Heart right ventricle (tissue), 16 donors: ENCODE results near the gene ZNF845. TPM values are rescaled to one million over a fixed set of nuclear protein-coding genes. Genes with fewer than 3 reads are reported as not detected.
"Not testable (repeated sequence)": the region's sequence is repeated elsewhere in the genome, so short reads cannot be mapped to it uniquely, and the experiment has no call there.

Experiments used
- ATAC-seq, 8 donors: fragments of 200-7000 bp; cut with Tn5 transposase; one replicate each; pipeline ENCODE4 v1.9.1; 2020; ENCODE audit warnings: mild to moderate bottlenecking in 8 of 8, moderate library complexity in 8 of 8, moderate number of reproducible peaks in 1 of 8
- DNase-seq, 2 donors: peaks; one replicate each; pipeline ENCODE4 v3.0.0-alpha.2; 2020
- H3K27ac ChIP-seq, 10 donors: fragments of 200-600 bp; sonication (generic) in 2 of 10; one replicate each; pipeline versions ENCODE4 v1.5.0 to v1.8.0; 2020 to 2022; ENCODE audit warnings: mild to moderate bottlenecking in 3 of 10
- H3K27me3 ChIP-seq, 7 donors: fragments of 200-600 bp; one replicate each; pipeline ENCODE4 v1.8.0; 2021 to 2022; ENCODE audit warnings: mild to moderate bottlenecking in 2 of 7
- H3K36me3 ChIP-seq, 9 donors: fragments of 200-600 bp; sonication (generic) in 1 of 9; one replicate each; pipeline versions ENCODE4 v1.5.0 to v1.8.0; 2020 to 2022; ENCODE audit warnings: mild to moderate bottlenecking in 2 of 9
- H3K4me1 ChIP-seq, 9 donors: fragments of 200-600 bp; sonication (generic) in 1 of 9; one replicate each; pipeline versions ENCODE4 v1.5.0 to v1.8.0; 2020 to 2022; ENCODE audit warnings: mild to moderate bottlenecking in 4 of 9
- H3K4me3 ChIP-seq, 10 donors: fragments of 200-600 bp; sonication (generic) in 2 of 10; one replicate each; pipeline versions ENCODE4 v1.5.0 to v1.8.0; 2020 to 2022; ENCODE audit warnings: mild to moderate bottlenecking in 7 of 10, moderate library complexity in 2 of 10
- H3K9me3 ChIP-seq, 11 donors: fragments of 200-600 bp in 10 of 11; sonication (generic) in 2 of 11; one replicate each; pipeline versions ENCODE4 v1.5.0 to v1.8.0; 2013 to 2022; ENCODE audit warnings: mild to moderate bottlenecking in 2 of 11, control low read depth in 1 of 11, moderate library complexity in 1 of 11
- WGBS, 2 donors: extraction: QIAGEN DNeasy Blood & Tissue Kit; methylation state at CpG; one replicate each; pipeline ENCODE4 v1.1.7; 2013; ENCODE audit warnings: inconsistent platforms in 1 of 2; 5-methylcytosine and 5-hydroxymethylcytosine counted together
- intact Hi-C, 10 donors: fragments of 100-400 bp; cut with DNase I; formaldehyde crosslinking; loops; one replicate each; pipeline versions ENCODE4 v1.11.1 to v1.14.2; 2022
- polyA plus RNA-seq, 2 donors: library from polyadenylated mRNA; stranded (reverse); fragments of 200-250 nt; gene quantifications; one replicate each; pipeline ENCODE4 v1.2.3, GENCODE V29; 2013
- total RNA-seq, 10 donors: library from RNA; stranded (reverse); fragmentation: NEBNext Ultra II Directional in 3 of 10; extraction: Animal tissue kit (Norgen Biotek cat#: 25700) in 3 of 10; gene quantifications; one replicate each; pipeline versions ENCODE4 v1.2.1 to v1.2.4, GENCODE V29; 2021 to 2023
- TF ChIP-seq, protein P1 (sequence below), 9 donors: fragments of 200-600 bp; sonication (generic) in 2 of 9; IDR thresholded peaks; one replicate each; pipeline versions ENCODE4 v1.5.0 to v1.8.0; 2021 to 2022; ENCODE audit warnings: antibody characterized with exemption in 9 of 9, mild to moderate bottlenecking in 5 of 9, moderate library complexity in 1 of 9
- donor health status: Arrhythmogenic right ventricular cardiomyopathy.
- donor health status: ischemic (EF 13 %, LVEDD 7.1; RV severe dilation, severe dysfunction).
- donor health status: healthy with polysubstance abuse.
- donor health status: DM: no; HTN: yes; CAD: no.
- donor health status: DM: no; HTN: no; CAD: no.
- donor health status: ischemic (EF 25% LVEDD 6.9; RV normal size, moderate dysfunction).
- donor health status: ischemic (EF 25% LVEDD 5.7; RV mildly dilated, moderate dysfunction).
- donor health status: healthy.
- donor health status: DM: yes; HTN: yes; CAD: no.
- donor health status: Ischemic cardiomyopathy.
- donor health status: ischemic (EF 35%, LVEDD 5.7; RV mildly dilated, moderate dysfunction).
- donor health status: nonischemic (EF 11% LVEDD 7.7; RV severe dilation, severe dysfunction).
- donor health status: DM: yes; HTN: yes; CAD: no.
- donor health status: PGD.
- donor health status: ischemic (EF 29% LVEDD 5.4; RV normal size, mild dysfunction).
- donor health status: nonischemic (EF 23%, LVEDD 6.1; RV moderate dilation, normal function).

Gene ZNF845
- total and polyA plus RNA-seq, 12 donors, result 1.3 to 4.9 (median 3.6) TPM

DNA sequence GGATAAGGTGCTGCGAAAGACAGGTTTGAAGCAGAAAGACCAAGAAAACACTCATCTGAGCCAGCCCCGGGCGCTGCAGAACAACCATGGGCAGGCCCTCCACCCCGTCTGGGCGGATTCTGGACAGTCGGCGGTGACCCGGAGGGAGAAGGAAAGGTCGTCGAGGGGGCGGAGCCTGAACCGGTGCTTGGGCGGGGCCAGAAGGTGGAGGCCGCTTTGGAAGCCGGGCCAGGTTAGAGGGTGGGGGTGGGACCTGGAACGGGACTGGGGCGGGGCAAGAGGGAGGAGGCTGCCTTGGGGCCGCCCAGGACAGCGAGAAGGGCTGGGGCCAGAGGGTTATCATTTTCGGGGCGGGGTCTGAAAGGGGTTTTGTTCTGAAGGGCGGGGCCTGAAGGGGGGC lies 56.4 kb downstream of the ZNF845 start:
- H3K9me3 ChIP-seq, result peaks cover 0 to 56% (median 0%) of the 10 kb centered on the region in 11 donors
- no peak overlapping the region for H3K4me3 ChIP-seq
- TF ChIP-seq, protein P1, sequence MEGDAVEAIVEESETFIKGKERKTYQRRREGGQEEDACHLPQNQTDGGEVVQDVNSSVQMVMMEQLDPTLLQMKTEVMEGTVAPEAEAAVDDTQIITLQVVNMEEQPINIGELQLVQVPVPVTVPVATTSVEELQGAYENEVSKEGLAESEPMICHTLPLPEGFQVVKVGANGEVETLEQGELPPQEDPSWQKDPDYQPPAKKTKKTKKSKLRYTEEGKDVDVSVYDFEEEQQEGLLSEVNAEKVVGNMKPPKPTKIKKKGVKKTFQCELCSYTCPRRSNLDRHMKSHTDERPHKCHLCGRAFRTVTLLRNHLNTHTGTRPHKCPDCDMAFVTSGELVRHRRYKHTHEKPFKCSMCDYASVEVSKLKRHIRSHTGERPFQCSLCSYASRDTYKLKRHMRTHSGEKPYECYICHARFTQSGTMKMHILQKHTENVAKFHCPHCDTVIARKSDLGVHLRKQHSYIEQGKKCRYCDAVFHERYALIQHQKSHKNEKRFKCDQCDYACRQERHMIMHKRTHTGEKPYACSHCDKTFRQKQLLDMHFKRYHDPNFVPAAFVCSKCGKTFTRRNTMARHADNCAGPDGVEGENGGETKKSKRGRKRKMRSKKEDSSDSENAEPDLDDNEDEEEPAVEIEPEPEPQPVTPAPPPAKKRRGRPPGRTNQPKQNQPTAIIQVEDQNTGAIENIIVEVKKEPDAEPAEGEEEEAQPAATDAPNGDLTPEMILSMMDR (IDR thresholded peaks at IDR 0.05), result no peak
- peaks cover 0 to 8% (median 0%) of the 10 kb centered on the region in 7 donors for H3K27me3 ChIP-seq
- intact Hi-C loops, result loop anchor here in 3 of 10 donors (10.0 kb wide), 1 partner anchor 195 kb away; the partner anchor contains the start of gene ZNF665 (in 3 of the 3)
- WGBS, 2 donors, result 29% methylated on average over 22 of the region's 22 CpGs
- H3K36me3 ChIP-seq, result peaks cover 0 to 13% (median 0%) of the 10 kb centered on the region in 9 donors
- DNase-seq (no peak), ATAC-seq (no peak)
- peaks cover 0 to 10% (median 8%) of the 10 kb centered on the region in 9 donors for H3K4me1 ChIP-seq
- no peak overlapping the region for H3K27ac ChIP-seq

DNA sequence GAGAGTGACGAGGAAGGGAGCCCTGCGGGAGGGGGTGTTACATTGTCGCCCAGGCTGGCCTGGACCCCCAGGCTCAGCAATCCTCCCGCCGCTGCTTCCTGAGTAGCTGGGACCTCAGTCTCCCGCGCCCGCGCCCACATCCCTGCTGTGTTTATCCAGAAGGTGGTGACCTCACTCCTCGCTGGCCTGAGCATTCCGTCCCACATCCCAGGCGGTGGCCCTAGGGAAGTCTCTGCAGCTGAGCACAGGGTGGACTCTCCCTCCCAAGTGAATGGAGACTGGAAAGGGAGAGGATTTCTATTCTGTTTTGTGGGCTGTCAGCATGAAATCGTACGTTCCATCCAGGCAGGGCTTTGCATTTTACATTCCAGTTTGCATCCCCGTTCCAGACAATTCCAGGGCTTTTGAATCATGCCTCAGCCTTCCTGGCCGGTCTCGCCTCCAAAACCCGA lies 61.0 kb downstream of the ZNF845 start:
- Histone ChIP-seq H3K27me3 (peaks cover 0 to 7% (median 0%) of the 10 kb centered on the region in 7 donors), H3K9me3 (peaks cover 0 to 12% (median 0%) of the 10 kb centered on the region in 11 donors), H3K36me3 (peaks cover 0 to 18% (median 0%) of the 10 kb centered on the region in 9 donors), H3K4me3 (peak overlapping the region; percentile 65 to 94 (median 79)), H3K4me1 (peaks cover 0 to 25% (median 22%) of the 10 kb centered on the region in 9 donors), H3K27ac (peak overlapping the region; percentile 11 to 88 (median 76))
- peak; percentile 49 to 61 for DNase-seq
- TF ChIP-seq, protein P1 (IDR thresholded peaks at IDR 0.05), result no peak
- WGBS, 2 donors, result 0 to 2% methylated on average over 18 of the region's 18 CpGs
- ATAC-seq, result peak; percentile 56 to 85 (median 76)
- intact Hi-C loops, result loop anchor here in 4 of 10 donors (2.0 to 10.0 kb wide), 2 partner anchors 62 to 200 kb away; partner anchors contain the start of genes ZNF665 (in 3 of the 4) and ZNF845 (in 1 of the 4)

DNA sequence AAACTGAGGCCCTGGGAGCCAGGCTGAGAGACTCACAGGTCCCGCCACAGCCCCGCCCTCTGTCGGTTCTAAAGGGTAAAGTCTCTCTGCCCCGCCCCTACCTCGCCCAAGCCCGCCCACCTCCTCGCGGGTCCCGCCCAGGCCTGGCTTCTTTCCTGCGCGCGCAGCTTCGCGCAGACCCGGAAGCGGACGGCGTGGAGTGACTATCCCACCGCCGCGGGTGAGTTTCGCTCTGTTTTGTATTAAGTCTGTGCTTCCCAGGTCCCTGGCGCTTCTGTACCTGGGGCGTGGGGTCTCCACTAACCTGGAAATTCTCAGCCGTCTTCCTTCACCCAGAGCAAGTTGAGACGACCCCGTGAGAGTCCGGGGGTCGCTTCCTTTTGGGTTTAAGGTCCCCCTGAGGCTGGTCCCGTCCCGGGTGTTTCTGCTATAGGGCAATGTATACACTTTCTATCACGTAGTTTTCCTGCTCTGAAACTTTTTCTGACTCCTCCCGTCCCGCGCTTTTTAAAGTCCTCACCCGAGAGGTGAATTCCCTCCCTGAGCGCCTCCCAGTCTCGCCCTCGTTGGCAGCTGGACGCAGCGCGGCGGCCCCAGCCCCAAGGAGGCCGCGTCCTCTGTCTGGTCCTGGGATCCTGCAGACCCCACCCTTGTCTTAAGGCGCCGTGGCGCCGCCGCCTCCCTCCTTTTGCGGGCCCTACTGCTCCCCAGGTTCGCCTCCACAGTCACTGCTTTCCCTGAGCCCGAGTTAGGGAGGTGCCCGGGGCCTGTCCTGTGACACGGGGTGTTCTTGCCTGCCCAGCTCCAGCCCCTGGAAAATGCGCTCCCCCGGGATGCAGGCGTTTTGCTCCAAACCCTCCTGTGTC lies 61.7 kb downstream of the ZNF845 start, which contains the start of gene ZNF765:
ZNF765 (plus strand) TSS at position 176 of the 866 bp plus-strand sequence. CDS start 2,867 bp downstream, outside the sequence.
- intact Hi-C loops, result loop anchor here in 4 of 10 donors (2.0 to 10.0 kb wide), 2 partner anchors 62 to 200 kb away; partner anchors contain the start of genes ZNF665 (in 3 of the 4) and ZNF845 (in 1 of the 4)
- peaks cover 0 to under 1% (median 0%) of the 10 kb centered on the region in 7 donors for H3K27me3 ChIP-seq

GRCh38 chr19:53395840-53396524 lies 62.4 kb downstream of the ZNF845 start:
- DNase-seq, H3K9me3 ChIP-seq, H3K27me3 ChIP-seq, ATAC-seq: not testable (repeated sequence)
- Histone ChIP-seq H3K27ac (peak overlapping the region in 8 of 10 donors; percentile 72 to 88 (median 79)), H3K4me1 (peaks cover 0 to 25% (median 22%) of the 10 kb centered on the region in 9 donors), H3K36me3 (peaks cover 0 to 32% (median 12%) of the 10 kb centered on the region in 9 donors), H3K4me3 (peak overlapping the region; percentile 65 to 94 (median 79))
- 10 to 14% methylated on average over 9 of the region's 9 CpGs for WGBS, 2 donors
- intact Hi-C loops, result loop anchor here in 4 of 10 donors (2.0 to 10.0 kb wide), 2 partner anchors 63 to 201 kb away; partner anchors contain the start of genes ZNF665 (in 3 of the 4) and ZNF845 (in 1 of the 4)

More for the DNA sequence above, 61.7 kb downstream of the ZNF845 start, which contains the start of gene ZNF765:
- Histone ChIP-seq H3K4me3 (peak within 1 kb of the TSS; percentile 65 to 94 (median 79)), H3K27ac (peak within 1 kb of the TSS; percentile 11 to 88 (median 76)), H3K36me3 (peaks cover 0 to 24% (median 5%) of the 10 kb centered on the region in 9 donors), H3K9me3 (peaks cover 0 to 8% (median 0%) of the 10 kb centered on the region in 11 donors), H3K4me1 (peaks cover 0 to 25% (median 22%) of the 10 kb centered on the region in 9 donors)
- peak; percentile 99 to 100 (median 100) for ATAC-seq
- TF ChIP-seq, protein P1 (IDR thresholded peaks at IDR 0.05), result peak; percentile 56 to 77 (median 63)
- WGBS, 2 donors, result 0% methylated on average over 58 of the region's 58 CpGs
- peak; percentile 94 to 95 for DNase-seq
